Right cardiac atrium (tissue), 5 donors: ENCODE data around the gene KLK15. TPM values are rescaled to one million over a fixed set of nuclear protein-coding genes. Genes with fewer than 3 reads are reported as not detected.

Source experiments
- ATAC-seq, 2 donors: fragments of 200-7000 bp; cut with Tn5 transposase; one replicate each; pipeline versions ENCODE4 v1.8.0 to v1.9.1; 2020; ENCODE audit warnings: moderate library complexity in 2 of 2, mild to moderate bottlenecking in 1 of 2
- DNase-seq, 3 donors: peaks; one replicate each; pipeline ENCODE4 v3.0.0-alpha.2; 2020
- H3K27ac ChIP-seq: one replicate; pipeline ENCODE4 v1.5.1; 2013; ENCODE audit warnings: mild to moderate bottlenecking, low read length, control low read depth, moderate library complexity
- H3K27me3 ChIP-seq: one replicate; pipeline ENCODE4 v1.6.1; 2013; ENCODE audit not compliant: control insufficient read depth, insufficient read depth
- H3K4me1 ChIP-seq: one replicate; pipeline ENCODE4 v1.6.1; 2013; ENCODE audit warnings: low read length; ENCODE audit not compliant: control insufficient read depth, insufficient read depth
- H3K4me3 ChIP-seq: one replicate; pipeline ENCODE4 v1.5.1; 2013; ENCODE audit warnings: low read length, control low read depth
- H3K9me3 ChIP-seq: one replicate; pipeline ENCODE4 v1.6.1; 2013; ENCODE audit warnings: low read length; ENCODE audit not compliant: control insufficient read depth
- WGBS: extraction: QIAGEN DNeasy Blood & Tissue Kit; methylation state at CpG from one replicate; pipeline ENCODE4 v1.1.7; 2013; 5-methylcytosine and 5-hydroxymethylcytosine counted together
- intact Hi-C, 4 donors: fragments of 100-400 bp; cut with DNase I; formaldehyde crosslinking; loops; one replicate each; pipeline versions ENCODE4 v1.11.0 to v1.14.0; 2022 to 2023
- polyA plus RNA-seq: library from polyadenylated mRNA; stranded (reverse); fragments of 200-250 nt; gene quantifications from one replicate; pipeline ENCODE4 v1.2.3, GENCODE V29; 2013
- total RNA-seq, 4 donors: library from RNA; stranded (reverse); fragmentation: NEBNext Ultra II Directional; extraction: Animal tissue kit (Norgen Biotek cat#: 25700); gene quantifications; one replicate each; pipeline ENCODE4 v1.2.1, GENCODE V29; 2021
- donor health status: healthy with polysubstance abuse.
- donor health status: DM: no; HTN: yes; CAD: no.
- donor health status: DM: no; HTN: no; CAD: no.
- donor health status: DM: no; HTN: yes; CAD: no; lungs with severe emphysema.
- donor health status: DM: yes; HTN: yes; CAD: no.

KLK15 gene
- total and polyA plus RNA-seq, 5 donors: not detected

- Histone ChIP-seq H3K4me3 (no peak overlapping the region), H3K4me1 (no peaks in the 10 kb centered on the region), H3K27me3 (no peaks in the 10 kb centered on the region), H3K27ac (no peak overlapping the region), H3K9me3 (no peaks in the 10 kb centered on the region)
- intact Hi-C loops: no loop called here
- DNase-seq (no peak), ATAC-seq (no peak)
- 53% methylated on average over 17 of the region's 17 CpGs for WGBS
Measured at GRCh38 chr19:50830266-50831025, 2.9 kb downstream of the KLK15 start.

- H3K4me1 ChIP-seq: no peaks in the 10 kb centered on the region
- DNase-seq: no peak
- H3K27ac ChIP-seq: no peak overlapping the region
- ATAC-seq: no peak
- H3K27me3 ChIP-seq: no peaks in the 10 kb centered on the region
- 78% methylated on average over 5 of the region's 5 CpGs for WGBS
- no peaks in the 10 kb centered on the region for H3K9me3 ChIP-seq
- no peak overlapping the region for H3K4me3 ChIP-seq
- intact Hi-C loops: no loop called here
Measured at GRCh38 chr19:50829801-50830200, 3.6 kb downstream of the KLK15 start.

GRCh38 chr19:50827476-50827875, 5.9 kb downstream of the KLK15 start:
- ATAC-seq (no peak), DNase-seq (no peak)
- Histone ChIP-seq H3K9me3 (no peaks in the 10 kb centered on the region), H3K27me3 (no peaks in the 10 kb centered on the region), H3K4me3 (no peak overlapping the region), H3K4me1 (no peaks in the 10 kb centered on the region), H3K27ac (no peak overlapping the region)
- 71% methylated on average over 14 of the region's 14 CpGs for WGBS
- intact Hi-C loops: no loop called here

- intact Hi-C loops: no loop called here
- Histone ChIP-seq H3K27ac (no peak overlapping the region), H3K27me3 (no peaks in the 10 kb centered on the region), H3K4me1 (no peaks in the 10 kb centered on the region), H3K9me3 (no peaks in the 10 kb centered on the region), H3K4me3 (no peak overlapping the region)
- 76% methylated on average over 43 of the region's 43 CpGs for WGBS
- ATAC-seq (no peak), DNase-seq (no peak)
Measured at GRCh38 chr19:50826492-50827240, 6.7 kb downstream of the KLK15 start.

GRCh38 chr19:50823389-50824042, 9.9 kb downstream of the KLK15 start, which contains the start of gene KLK1:
Gene KLK1, minus strand, starts transcription at chr19:50823787. Its CDS starts 39 bp downstream, at chr19:50823748.
- H3K9me3 ChIP-seq: no peaks in the 10 kb centered on the region
- H3K27ac ChIP-seq: no peak within 1 kb of the TSS
- DNase-seq: no peak
- H3K27me3 ChIP-seq: no peaks in the 10 kb centered on the region
- H3K4me1 ChIP-seq: no peaks in the 10 kb centered on the region
- WGBS: 52% methylated on average over 14 of the region's 14 CpGs
- intact Hi-C loops: no loop called here
- peak in 1 of 2 donors; percentile 31 for ATAC-seq
- no peak within 1 kb of the TSS for H3K4me3 ChIP-seq

- Histone ChIP-seq H3K4me3 (no peak overlapping the region), H3K4me1 (no peaks in the 10 kb centered on the region), H3K27me3 (no peaks in the 10 kb centered on the region), H3K9me3 (no peaks in the 10 kb centered on the region), H3K27ac (no peak overlapping the region)
- no peak for ATAC-seq
- WGBS: 74% methylated on average over 7 of the region's 7 CpGs
- no peak for DNase-seq
- intact Hi-C loops: no loop called here
Measured at GRCh38 chr19:50822661-50823208, 10.6 kb downstream of the KLK15 start.

GRCh38 chr19:50821622-50822021, 11.8 kb downstream of the KLK15 start:
- 48% methylated on average over 8 of the region's 8 CpGs for WGBS
- no peaks in the 10 kb centered on the region for H3K4me1 ChIP-seq
- H3K27ac ChIP-seq: no peak overlapping the region
- DNase-seq (no peak), ATAC-seq (no peak)
- H3K4me3 ChIP-seq: no peak overlapping the region
- no peaks in the 10 kb centered on the region for H3K27me3 ChIP-seq
- intact Hi-C loops: no loop called here
- H3K9me3 ChIP-seq: no peaks in the 10 kb centered on the region

- DNase-seq: no peak
- Histone ChIP-seq H3K27ac (no peak overlapping the region), H3K9me3 (no peaks in the 10 kb centered on the region), H3K27me3 (no peaks in the 10 kb centered on the region), H3K4me1 (no peaks in the 10 kb centered on the region), H3K4me3 (no peak overlapping the region)
- intact Hi-C loops: no loop called here
- 61% methylated on average over 4 of the region's 4 CpGs for WGBS
- no peak for ATAC-seq
Measured at GRCh38 chr19:50821248-50821612, 12.1 kb downstream of the KLK15 start.

GRCh38 chr19:50820549-50821247, 12.7 kb downstream of the KLK15 start:
- no peak overlapping the region for H3K4me3 ChIP-seq
- H3K27ac ChIP-seq: no peak overlapping the region
- ATAC-seq (peak; percentile 7 to 44), DNase-seq (no peak)
- 7% methylated on average over 21 of the region's 21 CpGs for WGBS
- H3K27me3 ChIP-seq: no peaks in the 10 kb centered on the region
- H3K4me1 ChIP-seq: no peaks in the 10 kb centered on the region
- H3K9me3 ChIP-seq: no peaks in the 10 kb centered on the region
- intact Hi-C loops: no loop called here

- no peak overlapping the region for H3K4me3 ChIP-seq
- no peaks in the 10 kb centered on the region for H3K4me1 ChIP-seq
- DNase-seq (no peak), ATAC-seq (no peak)
- WGBS: 9% methylated on average over 15 of the region's 15 CpGs
- no peak overlapping the region for H3K27ac ChIP-seq
- no peaks in the 10 kb centered on the region for H3K27me3 ChIP-seq
- no peaks in the 10 kb centered on the region for H3K9me3 ChIP-seq
- intact Hi-C loops: no loop called here
Measured at GRCh38 chr19:50820086-50820485, 13.3 kb downstream of the KLK15 start.
